Coronary artery (tissue), 2 donors: Measurements from ENCODE around the gene KCND3.

Experiments used
- DNase-seq: peaks from one replicate; pipeline ENCODE4 v3.0.0-alpha.2; 2017; ENCODE audit warnings: low spot score
- H3K27ac ChIP-seq, 2 donors: fragments of 200-600 bp; sonication (generic); one replicate each; pipeline ENCODE4 v1.5.1; 2016 to 2019
- H3K4me3 ChIP-seq: fragments of 200-600 bp; sonication (generic); 2 replicates; pipeline ENCODE4 v1.5.1; 2016; ENCODE audit warnings: mild to moderate bottlenecking, moderate library complexity
- CTCF ChIP-seq: fragments of 200-600 bp; sonication (generic); IDR thresholded peaks from one replicate; pipeline ENCODE4 v1.5.1; 2019; ENCODE audit warnings: antibody characterized with exemption

The KCND3 gene

GRCh38 chr1:111887385-111887784 lies 102.1 kb downstream of the KCND3 start:
- no peak for TF ChIP-seq CTCF
- Histone ChIP-seq H3K4me3 (no peak overlapping the region), H3K27ac (no peak overlapping the region)
- DNase-seq = no peak

- no peak for TF ChIP-seq CTCF
- Histone ChIP-seq H3K27ac (no peak overlapping the region), H3K4me3 (no peak overlapping the region)
- DNase-seq = no peak
Measured at GRCh38 chr1:111886741-111887140, 102.7 kb downstream of the KCND3 start.

- no peak for TF ChIP-seq CTCF
- no peak for DNase-seq
- no peak overlapping the region for H3K27ac ChIP-seq
- H3K4me3 ChIP-seq = no peak overlapping the region
Measured at GRCh38 chr1:111884772-111885443, 104.6 kb downstream of the KCND3 start.

GRCh38 chr1:111882986-111883560 lies 106.4 kb downstream of the KCND3 start:
- DNase-seq = no peak
- TF ChIP-seq CTCF = no peak
- H3K27ac ChIP-seq = no peak overlapping the region
- H3K4me3 ChIP-seq = no peak overlapping the region

- TF ChIP-seq CTCF = no peak
- H3K4me3 ChIP-seq = no peak overlapping the region
- H3K27ac ChIP-seq = no peak overlapping the region
- DNase-seq = no peak
Measured at GRCh38 chr1:111882559-111882958, 106.9 kb downstream of the KCND3 start.

- no peak overlapping the region for H3K27ac ChIP-seq
- no peak for DNase-seq
- TF ChIP-seq CTCF = no peak
- H3K4me3 ChIP-seq = no peak overlapping the region
Measured at GRCh38 chr1:111880881-111881837, 108.3 kb downstream of the KCND3 start.
